ENCODE results near the gene USP38.
"Not testable (repeated sequence)": the region's sequence is repeated elsewhere in the genome, so short reads cannot be mapped to it uniquely, and the experiment has no call there.

Gene USP38

GRCh38 chr4:143262838-143263237 is 78.1 kb downstream of the USP38 start:
- H3K9ac ChIP-seq (ENCODE audit: low read length), result no peak overlapping the region
- H4K91ac ChIP-seq (ENCODE audit: low read depth, low read length), result no peak overlapping the region
- H3K4ac ChIP-seq (ENCODE audit: low read depth, low read length), result no peak overlapping the region
- no peak overlapping the region for H3K4me3 ChIP-seq (ENCODE audit: low read depth, low read length)
- H3K9me3 ChIP-seq (ENCODE audit: insufficient read depth, low read depth, low read length), result peaks cover 3% of the 10 kb centered on the region
- no peaks in the 10 kb centered on the region for H3K79me1 ChIP-seq (ENCODE audit: low read length)
- no peak overlapping the region for H2AFZ ChIP-seq (ENCODE audit: insufficient read depth, low read length, poor library complexity)
- no peaks in the 10 kb centered on the region for H3K27me3 ChIP-seq (ENCODE audit: insufficient read depth, low read length)
- no peak overlapping the region for H2BK12ac ChIP-seq (ENCODE audit: low read length)
- no peak overlapping the region for H3K4me2 ChIP-seq (ENCODE audit: low read length)
- H3K27ac ChIP-seq (ENCODE audit: low read depth, low read length), result no peak overlapping the region
- H3K4me1 ChIP-seq (ENCODE audit: control insufficient read depth in 1 of 2, insufficient read depth in 2 of 2, low read length in 2 of 2), result no peaks in the 10 kb centered on the region
- no peak overlapping the region for H3K23ac ChIP-seq (ENCODE audit: low read length)
- WGBS (ENCODE audit: extremely low coverage, insufficient coverage, insufficient read length), result no CpG with 5 or more reads among the region's 1 CpG
- no peak overlapping the region for H3K14ac ChIP-seq (ENCODE audit: low read length)
- no peak overlapping the region for H2BK5ac ChIP-seq (ENCODE audit: low read depth, low read length, poor library complexity)
- no peaks in the 10 kb centered on the region for H3K79me2 ChIP-seq (ENCODE audit: control insufficient read depth, insufficient read depth, low read length, poor library complexity)
- no peak overlapping the region for H2BK120ac ChIP-seq (ENCODE audit: insufficient read depth, low read length, poor library complexity)
- no peak overlapping the region for H4K12ac ChIP-seq (ENCODE audit: low read depth, low read length)
- DNase-seq, result no peak
- no peak overlapping the region for H2AK5ac ChIP-seq (ENCODE audit: low read length)
- H3K36me3 ChIP-seq (ENCODE audit: control insufficient read depth in 1 of 2, insufficient read depth in 2 of 2, low read length in 2 of 2), result no peaks in the 10 kb centered on the region
- H3K18ac ChIP-seq (ENCODE audit: low read length), result no peak overlapping the region
- H4K8ac ChIP-seq (ENCODE audit: low read depth, low read length), result no peak overlapping the region

- DNase-seq; H3K9ac ChIP-seq (ENCODE audit: low read length); H4K8ac ChIP-seq (ENCODE audit: low read depth, low read length); H2BK120ac ChIP-seq (ENCODE audit: insufficient read depth, low read length, poor library complexity); H2BK12ac ChIP-seq (ENCODE audit: low read length); H3K4me2 ChIP-seq (ENCODE audit: low read length); H3K4me1 ChIP-seq (ENCODE audit: control insufficient read depth in 1 of 2, insufficient read depth in 2 of 2, low read length in 2 of 2); H3K27me3 ChIP-seq (ENCODE audit: insufficient read depth, low read length); H3K27ac ChIP-seq (ENCODE audit: low read depth, low read length); H3K4ac ChIP-seq (ENCODE audit: low read depth, low read length); H3K4me3 ChIP-seq (ENCODE audit: low read depth, low read length); H3K79me1 ChIP-seq (ENCODE audit: low read length); H2AK5ac ChIP-seq (ENCODE audit: low read length); H4K91ac ChIP-seq (ENCODE audit: low read depth, low read length); H3K36me3 ChIP-seq (ENCODE audit: control insufficient read depth in 1 of 2, insufficient read depth in 2 of 2, low read length in 2 of 2); H3K9me3 ChIP-seq (ENCODE audit: insufficient read depth, low read depth, low read length); H4K12ac ChIP-seq (ENCODE audit: low read depth, low read length); H3K14ac ChIP-seq (ENCODE audit: low read length); H2BK5ac ChIP-seq (ENCODE audit: low read depth, low read length, poor library complexity); H2AFZ ChIP-seq (ENCODE audit: insufficient read depth, low read length, poor library complexity); H3K79me2 ChIP-seq (ENCODE audit: control insufficient read depth, insufficient read depth, low read length, poor library complexity); H3K23ac ChIP-seq (ENCODE audit: low read length); H3K18ac ChIP-seq (ENCODE audit: low read length): not testable (repeated sequence)
- WGBS (ENCODE audit: extremely low coverage, insufficient coverage, insufficient read length), result no CpG with 5 or more reads among the region's 2 CpGs
These were observed 83.0 kb downstream of the USP38 start for GRCh38 chr4:143267690-143268089.

- H4K8ac ChIP-seq (ENCODE audit: low read depth, low read length), result no peak overlapping the region
- H3K23ac ChIP-seq (ENCODE audit: low read length), result no peak overlapping the region
- no peak overlapping the region for H2AFZ ChIP-seq (ENCODE audit: insufficient read depth, low read length, poor library complexity)
- no peak overlapping the region for H2BK120ac ChIP-seq (ENCODE audit: insufficient read depth, low read length, poor library complexity)
- no peak overlapping the region for H2BK5ac ChIP-seq (ENCODE audit: low read depth, low read length, poor library complexity)
- H2BK12ac ChIP-seq (ENCODE audit: low read length), result no peak overlapping the region
- H3K27ac ChIP-seq (ENCODE audit: low read depth, low read length), result no peak overlapping the region
- H3K4me1 ChIP-seq (ENCODE audit: control insufficient read depth in 1 of 2, insufficient read depth in 2 of 2, low read length in 2 of 2), result no peaks in the 10 kb centered on the region
- H3K18ac ChIP-seq (ENCODE audit: low read length), result no peak overlapping the region
- no peaks in the 10 kb centered on the region for H3K27me3 ChIP-seq (ENCODE audit: insufficient read depth, low read length)
- no peak overlapping the region for H3K4ac ChIP-seq (ENCODE audit: low read depth, low read length)
- no peak overlapping the region for H4K12ac ChIP-seq (ENCODE audit: low read depth, low read length)
- H3K4me3 ChIP-seq (ENCODE audit: low read depth, low read length), result no peak overlapping the region
- H3K9me3 ChIP-seq (ENCODE audit: insufficient read depth, low read depth, low read length), result peaks cover 5% of the 10 kb centered on the region
- H3K9ac ChIP-seq (ENCODE audit: low read length), result no peak overlapping the region
- H2AK5ac ChIP-seq (ENCODE audit: low read length), result no peak overlapping the region
- H4K91ac ChIP-seq (ENCODE audit: low read depth, low read length), result no peak overlapping the region
- H3K79me1 ChIP-seq (ENCODE audit: low read length), result no peaks in the 10 kb centered on the region
- no peak overlapping the region for H3K4me2 ChIP-seq (ENCODE audit: low read length)
- no peaks in the 10 kb centered on the region for H3K36me3 ChIP-seq (ENCODE audit: control insufficient read depth in 1 of 2, insufficient read depth in 2 of 2, low read length in 2 of 2)
- no peak overlapping the region for H3K14ac ChIP-seq (ENCODE audit: low read length)
- no CpG with 5 or more reads among the region's 2 CpGs for WGBS (ENCODE audit: extremely low coverage, insufficient coverage, insufficient read length)
- H3K79me2 ChIP-seq (ENCODE audit: control insufficient read depth, insufficient read depth, low read length, poor library complexity), result no peaks in the 10 kb centered on the region
- no peak for DNase-seq
These were observed 85.6 kb downstream of the USP38 start for GRCh38 chr4:143270256-143270838.
